ENCODE results near the gene CDC42EP2.

GRCh38 chr11:65362320-65362931, 47.8 kb downstream of the CDC42EP2 start:
- TF ChIP-seq, protein P1, sequence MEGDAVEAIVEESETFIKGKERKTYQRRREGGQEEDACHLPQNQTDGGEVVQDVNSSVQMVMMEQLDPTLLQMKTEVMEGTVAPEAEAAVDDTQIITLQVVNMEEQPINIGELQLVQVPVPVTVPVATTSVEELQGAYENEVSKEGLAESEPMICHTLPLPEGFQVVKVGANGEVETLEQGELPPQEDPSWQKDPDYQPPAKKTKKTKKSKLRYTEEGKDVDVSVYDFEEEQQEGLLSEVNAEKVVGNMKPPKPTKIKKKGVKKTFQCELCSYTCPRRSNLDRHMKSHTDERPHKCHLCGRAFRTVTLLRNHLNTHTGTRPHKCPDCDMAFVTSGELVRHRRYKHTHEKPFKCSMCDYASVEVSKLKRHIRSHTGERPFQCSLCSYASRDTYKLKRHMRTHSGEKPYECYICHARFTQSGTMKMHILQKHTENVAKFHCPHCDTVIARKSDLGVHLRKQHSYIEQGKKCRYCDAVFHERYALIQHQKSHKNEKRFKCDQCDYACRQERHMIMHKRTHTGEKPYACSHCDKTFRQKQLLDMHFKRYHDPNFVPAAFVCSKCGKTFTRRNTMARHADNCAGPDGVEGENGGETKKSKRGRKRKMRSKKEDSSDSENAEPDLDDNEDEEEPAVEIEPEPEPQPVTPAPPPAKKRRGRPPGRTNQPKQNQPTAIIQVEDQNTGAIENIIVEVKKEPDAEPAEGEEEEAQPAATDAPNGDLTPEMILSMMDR (IDR thresholded peaks at IDR 0.05; ENCODE audit: low read depth, low read length, poor library complexity, severe bottlenecking), result no peak
- no peak for TF ChIP-seq EZH2phosphoT487 (IDR thresholded peaks at IDR 0.05; ENCODE audit: borderline replicate concordance, low read length)

Measured in DOHH2 (cell line).